WI38 (cell line): Measurements from ENCODE around the gene FKBP9.

Experiments
- H3K4me3 ChIP-seq: 2 replicates; pipeline ENCODE4 v1.5.1; 2011; ENCODE audit warnings: low read depth, mild to moderate bottlenecking, control low read depth, low read length
- TF ChIP-seq, protein P1 (sequence below): IDR thresholded peaks from 2 replicates; pipeline ENCODE4 v1.5.1; 2012; ENCODE audit warnings: low read depth, mild to moderate bottlenecking, control low read depth, low read length

FKBP9 gene

DNA sequence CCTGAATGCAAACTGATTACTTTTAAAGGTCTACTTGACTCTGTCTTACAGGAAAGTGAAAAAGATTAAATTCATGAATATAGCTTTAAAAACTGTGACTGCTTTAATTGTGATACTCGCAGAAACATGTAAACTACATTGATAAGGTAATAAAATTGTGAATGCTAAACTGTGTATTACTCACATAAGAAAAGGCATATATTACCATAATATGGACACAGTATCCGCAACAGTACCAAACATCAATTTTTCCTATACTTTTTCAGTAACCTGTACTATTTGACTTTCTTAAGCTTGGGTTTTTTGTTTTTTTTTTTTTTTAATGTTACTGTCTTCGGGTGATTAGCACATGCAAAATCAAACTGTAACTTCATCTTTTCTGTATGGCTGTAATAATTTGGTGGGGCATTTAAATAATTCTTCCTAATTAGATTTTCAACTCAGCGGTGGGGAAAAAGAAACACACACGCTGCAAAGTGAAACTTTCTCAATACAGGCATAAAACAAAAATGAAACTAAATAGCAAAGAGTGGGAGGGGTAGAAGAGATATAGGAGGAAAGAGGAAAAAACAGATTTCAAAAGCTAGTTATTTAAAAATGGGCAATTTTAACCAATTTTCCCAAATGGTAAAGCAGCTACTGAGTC, 82.1 kb downstream of the FKBP9 start:
- TF ChIP-seq, protein P1, sequence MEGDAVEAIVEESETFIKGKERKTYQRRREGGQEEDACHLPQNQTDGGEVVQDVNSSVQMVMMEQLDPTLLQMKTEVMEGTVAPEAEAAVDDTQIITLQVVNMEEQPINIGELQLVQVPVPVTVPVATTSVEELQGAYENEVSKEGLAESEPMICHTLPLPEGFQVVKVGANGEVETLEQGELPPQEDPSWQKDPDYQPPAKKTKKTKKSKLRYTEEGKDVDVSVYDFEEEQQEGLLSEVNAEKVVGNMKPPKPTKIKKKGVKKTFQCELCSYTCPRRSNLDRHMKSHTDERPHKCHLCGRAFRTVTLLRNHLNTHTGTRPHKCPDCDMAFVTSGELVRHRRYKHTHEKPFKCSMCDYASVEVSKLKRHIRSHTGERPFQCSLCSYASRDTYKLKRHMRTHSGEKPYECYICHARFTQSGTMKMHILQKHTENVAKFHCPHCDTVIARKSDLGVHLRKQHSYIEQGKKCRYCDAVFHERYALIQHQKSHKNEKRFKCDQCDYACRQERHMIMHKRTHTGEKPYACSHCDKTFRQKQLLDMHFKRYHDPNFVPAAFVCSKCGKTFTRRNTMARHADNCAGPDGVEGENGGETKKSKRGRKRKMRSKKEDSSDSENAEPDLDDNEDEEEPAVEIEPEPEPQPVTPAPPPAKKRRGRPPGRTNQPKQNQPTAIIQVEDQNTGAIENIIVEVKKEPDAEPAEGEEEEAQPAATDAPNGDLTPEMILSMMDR = no peak
- peak overlapping the region; percentile 51 for H3K4me3 ChIP-seq

DNA sequence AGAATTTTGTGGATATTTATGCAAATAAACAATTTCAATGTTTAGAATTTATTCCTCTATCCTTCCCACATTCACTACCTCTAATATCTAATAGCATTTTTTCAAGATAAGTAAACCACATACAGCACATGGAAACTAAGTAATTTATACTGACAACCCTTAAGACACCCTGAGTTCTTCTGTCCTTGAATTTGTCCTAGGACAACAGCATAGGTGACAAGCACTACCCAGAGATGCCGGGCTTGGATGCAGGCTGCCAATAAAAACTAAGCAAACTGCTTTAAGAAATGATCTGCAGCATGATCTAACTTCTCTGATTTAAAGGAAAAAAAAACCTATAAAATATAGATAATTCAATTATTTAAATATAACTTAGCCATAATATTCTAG, 82.7 kb downstream of the FKBP9 start:
- TF ChIP-seq, protein P1 = no peak

DNA sequence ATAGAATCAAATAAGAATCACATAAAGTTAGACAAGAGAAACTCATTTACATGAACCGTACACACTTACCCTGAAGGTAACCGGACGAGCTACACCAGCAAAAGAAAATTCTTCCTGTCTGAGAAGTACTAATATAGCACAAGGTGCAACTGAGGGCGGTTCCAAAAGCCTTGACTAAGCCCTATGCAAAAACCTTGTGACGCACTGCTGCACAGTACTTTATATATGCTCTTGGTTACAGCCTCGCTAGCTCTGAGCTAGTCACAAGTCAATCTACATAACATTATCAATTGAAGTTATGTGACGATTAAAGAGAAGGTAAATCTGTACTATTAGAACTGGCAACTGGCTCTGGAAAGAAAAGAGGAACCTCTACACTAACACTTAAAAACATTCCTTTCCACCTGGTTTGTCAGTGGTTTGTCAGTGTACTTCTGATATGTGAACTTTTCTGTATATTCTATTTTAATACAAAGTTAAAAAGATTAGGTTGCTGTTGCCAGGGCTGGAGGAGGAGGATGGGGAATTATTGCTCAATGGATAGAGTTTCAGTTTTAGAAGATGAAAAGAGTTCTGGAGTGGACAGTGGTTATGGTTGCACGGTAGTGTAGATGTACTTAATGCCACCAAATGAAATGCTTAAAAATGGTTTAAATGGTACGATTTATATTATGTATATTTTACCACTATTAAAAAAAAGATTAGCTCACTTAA, 83.7 kb downstream of the FKBP9 start:
- TF ChIP-seq, protein P1 = no peak
- H3K4me3 ChIP-seq = no peak overlapping the region

More for the DNA sequence above, 82.7 kb downstream of the FKBP9 start:
- H3K4me3 ChIP-seq = peak overlapping the region; percentile 51

DNA sequence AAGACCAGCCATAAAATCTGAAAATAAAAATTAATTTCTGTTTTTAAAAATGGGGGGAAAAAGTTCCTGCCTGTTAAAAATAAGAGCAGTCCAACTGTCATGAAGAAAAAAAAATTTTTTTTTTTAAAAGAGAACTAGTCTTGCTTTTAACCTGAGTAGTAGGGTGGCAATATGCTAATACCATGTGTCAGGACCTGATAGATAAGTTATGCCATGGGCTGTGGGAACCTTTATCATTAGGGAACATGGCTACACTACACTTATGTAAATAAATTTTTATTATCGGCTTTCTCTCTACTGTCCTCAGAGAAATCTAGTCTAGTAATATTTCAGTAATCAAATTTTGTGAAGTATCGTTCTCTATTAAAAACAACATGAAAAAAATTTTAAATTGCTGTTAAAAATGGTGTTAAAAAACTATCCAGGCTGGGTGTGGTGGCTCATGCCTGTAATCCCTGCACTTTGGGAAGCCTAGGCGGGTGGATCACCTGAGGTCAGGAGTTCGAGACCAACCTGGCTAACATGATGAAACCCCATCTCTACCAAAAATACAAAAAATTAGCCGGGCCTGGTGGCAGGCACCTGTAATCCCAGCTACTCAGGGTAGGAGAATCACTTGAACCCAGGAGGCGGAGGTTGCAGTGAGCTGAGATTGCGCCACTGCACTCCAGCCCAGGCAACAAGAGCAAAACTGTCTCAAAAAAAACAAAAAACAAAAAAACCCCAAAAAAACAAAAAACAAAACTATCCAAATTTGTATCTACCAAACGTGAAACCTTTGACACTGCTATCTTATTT, 84.6 kb downstream of the FKBP9 start:
- H3K4me3 ChIP-seq = no peak overlapping the region
- TF ChIP-seq, protein P1 = no peak

DNA sequence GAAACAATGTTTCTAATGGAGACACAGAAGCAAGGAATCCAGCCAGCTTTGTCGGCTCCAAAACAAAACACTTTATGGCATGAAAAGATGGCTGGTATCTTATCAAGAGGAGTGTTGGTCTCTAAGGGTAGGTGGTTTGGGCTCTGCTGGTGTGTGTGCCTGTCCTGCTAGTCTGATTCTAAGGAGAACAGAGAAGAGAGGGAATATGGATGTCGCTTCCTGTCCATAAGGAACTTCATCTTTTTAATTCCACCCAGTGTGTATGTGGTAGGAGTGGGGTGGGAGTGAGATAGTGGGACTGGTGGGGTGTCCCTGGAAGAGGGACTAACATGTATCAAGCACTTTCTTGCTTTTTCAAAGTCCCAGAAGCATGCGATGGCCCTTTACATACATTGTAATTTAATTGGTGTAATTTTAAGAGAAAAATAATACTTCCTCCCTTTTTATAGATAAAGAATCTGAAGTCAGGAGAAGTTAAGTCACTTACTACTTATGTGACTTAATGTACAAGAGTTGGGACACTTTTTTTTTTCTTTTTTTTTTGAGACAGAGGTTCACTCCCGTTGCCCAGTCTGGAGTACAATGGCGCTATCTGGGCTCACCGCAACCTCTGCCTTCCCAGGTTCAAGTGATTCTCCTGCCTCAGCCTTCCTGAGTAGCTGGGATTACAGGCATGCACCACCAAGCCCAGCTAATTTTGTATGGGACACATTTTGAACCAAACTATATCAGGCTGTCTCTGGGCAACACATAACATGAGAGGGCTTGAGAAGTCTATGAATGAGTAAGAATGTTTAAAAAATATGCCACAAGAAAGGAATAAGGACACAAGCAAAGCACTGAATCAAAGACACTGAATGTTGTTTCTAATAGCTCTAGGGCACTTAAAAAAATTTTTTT, 86.5 kb downstream of the FKBP9 start:
- no peak overlapping the region for H3K4me3 ChIP-seq
- TF ChIP-seq, protein P1 = no peak

DNA sequence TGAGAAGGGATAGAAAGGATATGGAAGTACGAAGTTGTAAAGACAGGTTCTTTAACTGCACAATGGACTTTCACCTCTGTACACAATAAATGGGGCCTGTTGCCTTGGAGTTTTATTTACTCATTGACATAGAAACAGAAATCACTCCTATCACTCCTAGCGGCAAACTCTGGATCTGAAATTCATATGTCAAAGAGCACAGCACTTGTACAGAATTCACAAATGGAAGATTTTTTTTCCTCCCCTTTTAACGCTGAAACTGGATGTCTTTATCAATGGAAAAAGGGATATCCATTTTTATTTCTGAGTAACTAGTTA, 87.1 kb downstream of the FKBP9 start:
- no peak overlapping the region for H3K4me3 ChIP-seq
- TF ChIP-seq, protein P1 = no peak
